Ovary (tissue), 3 donors: ENCODE results near the gene FGF12.

Experiments
- CTCF ChIP-seq, 3 donors: fragments of 450-650 bp in 2 of 3; fragments of 200-600 bp in 1 of 3; IDR thresholded peaks; one replicate each; pipeline versions ENCODE4 v1.5.1 to v1.8.0; 2016 to 2022; ENCODE audit warnings: antibody characterized with exemption in 3 of 3, mild to moderate bottlenecking in 1 of 3
- POLR2A ChIP-seq: fragments of 450-650 bp; IDR thresholded peaks from one replicate; pipeline ENCODE4 v1.6.1; 2017; ENCODE audit warnings: antibody characterized with exemption, mild to moderate bottlenecking, moderate library complexity
- donor health status: DM: no; HTN: no; CAD: no.

DNA sequence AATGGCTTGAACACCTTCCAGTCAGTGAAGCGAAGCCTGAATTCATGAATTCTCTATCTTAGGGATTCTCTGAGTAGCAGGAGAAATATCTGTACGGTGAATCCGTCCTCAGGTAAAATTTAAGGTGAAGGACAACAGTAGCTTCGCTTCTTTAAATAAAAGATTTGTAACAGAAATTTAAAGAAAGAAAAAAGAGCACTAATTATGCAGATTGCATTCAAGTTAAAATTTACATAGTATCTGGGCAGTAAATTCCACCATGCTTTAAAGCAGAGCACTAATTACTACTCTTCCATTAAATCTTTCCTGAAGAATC lies 282.6 kb downstream of the FGF12 start:
- TF ChIP-seq POLR2A, result no peak
- no peak for TF ChIP-seq CTCF (IDR thresholded peaks at IDR 0.05)
